GM10248 (cell line): ENCODE results near the gene NDE1.

Source experiments
- CTCF ChIA-PET: fragments of 300-600 bp; sonication (Branson Sonifier 250); formaldehyde crosslinking; extraction: SDS; loops from one replicate; lab custom pipeline; 2021; ENCODE audit warnings: antibody characterized with exemption; lab: Yijun Ruan, JAX
- POLR2A ChIA-PET: fragments of 350-650 bp; sonication (Branson Sonifier 250); formaldehyde crosslinking; extraction: SDS; loops from one replicate; lab custom pipeline; 2020; ENCODE audit warnings: antibody characterized with exemption; lab: Yijun Ruan, JAX
- DNase-seq: peaks from one replicate; pipeline ENCODE4 v3.0.0; 2012; ENCODE audit errors: extremely low spot score
- TF ChIP-seq, protein P1 (sequence below): IDR thresholded peaks from 2 replicates; pipeline ENCODE4 v1.5.1; 2012; ENCODE audit warnings: mild to moderate bottlenecking, low read depth; ENCODE audit errors: extremely low read depth, missing control alignments, control extremely low read depth

NDE1 gene

GRCh38 chr16:15708997-15709396 is 59.0 kb downstream of the NDE1 start:
- DNase-seq: no peak
- TF ChIP-seq, protein P1, sequence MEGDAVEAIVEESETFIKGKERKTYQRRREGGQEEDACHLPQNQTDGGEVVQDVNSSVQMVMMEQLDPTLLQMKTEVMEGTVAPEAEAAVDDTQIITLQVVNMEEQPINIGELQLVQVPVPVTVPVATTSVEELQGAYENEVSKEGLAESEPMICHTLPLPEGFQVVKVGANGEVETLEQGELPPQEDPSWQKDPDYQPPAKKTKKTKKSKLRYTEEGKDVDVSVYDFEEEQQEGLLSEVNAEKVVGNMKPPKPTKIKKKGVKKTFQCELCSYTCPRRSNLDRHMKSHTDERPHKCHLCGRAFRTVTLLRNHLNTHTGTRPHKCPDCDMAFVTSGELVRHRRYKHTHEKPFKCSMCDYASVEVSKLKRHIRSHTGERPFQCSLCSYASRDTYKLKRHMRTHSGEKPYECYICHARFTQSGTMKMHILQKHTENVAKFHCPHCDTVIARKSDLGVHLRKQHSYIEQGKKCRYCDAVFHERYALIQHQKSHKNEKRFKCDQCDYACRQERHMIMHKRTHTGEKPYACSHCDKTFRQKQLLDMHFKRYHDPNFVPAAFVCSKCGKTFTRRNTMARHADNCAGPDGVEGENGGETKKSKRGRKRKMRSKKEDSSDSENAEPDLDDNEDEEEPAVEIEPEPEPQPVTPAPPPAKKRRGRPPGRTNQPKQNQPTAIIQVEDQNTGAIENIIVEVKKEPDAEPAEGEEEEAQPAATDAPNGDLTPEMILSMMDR: no peak
- ChIA-PET POLR2A (no interaction called here), CTCF (interaction anchor here (0.8 to 1.5 kb wide), 3 partner anchors 9 to 281 kb away, joined by 3 to 4 read pairs (median 3); no protein-coding TSS in a partner anchor)

- POLR2A ChIA-PET: no interaction called here
- CTCF ChIA-PET: interaction anchor here (0.8 to 1.3 kb wide), 2 partner anchors 10 to 41 kb away, joined by 3 to 6 read pairs; no protein-coding TSS in a partner anchor
- TF ChIP-seq, protein P1: no peak
- DNase-seq: no peak
Measured at GRCh38 chr16:15714393-15715172, 64.5 kb downstream of the NDE1 start.

GRCh38 chr16:15715221-15715620 is 65.2 kb downstream of the NDE1 start:
- TF ChIP-seq, protein P1: no peak
- DNase-seq: no peak
- CTCF ChIA-PET: interaction anchor here (1.3 kb wide), 1 partner anchor 10 kb away, joined by 6 read pairs; no protein-coding TSS in a partner anchor
- POLR2A ChIA-PET: no interaction called here

DNA sequence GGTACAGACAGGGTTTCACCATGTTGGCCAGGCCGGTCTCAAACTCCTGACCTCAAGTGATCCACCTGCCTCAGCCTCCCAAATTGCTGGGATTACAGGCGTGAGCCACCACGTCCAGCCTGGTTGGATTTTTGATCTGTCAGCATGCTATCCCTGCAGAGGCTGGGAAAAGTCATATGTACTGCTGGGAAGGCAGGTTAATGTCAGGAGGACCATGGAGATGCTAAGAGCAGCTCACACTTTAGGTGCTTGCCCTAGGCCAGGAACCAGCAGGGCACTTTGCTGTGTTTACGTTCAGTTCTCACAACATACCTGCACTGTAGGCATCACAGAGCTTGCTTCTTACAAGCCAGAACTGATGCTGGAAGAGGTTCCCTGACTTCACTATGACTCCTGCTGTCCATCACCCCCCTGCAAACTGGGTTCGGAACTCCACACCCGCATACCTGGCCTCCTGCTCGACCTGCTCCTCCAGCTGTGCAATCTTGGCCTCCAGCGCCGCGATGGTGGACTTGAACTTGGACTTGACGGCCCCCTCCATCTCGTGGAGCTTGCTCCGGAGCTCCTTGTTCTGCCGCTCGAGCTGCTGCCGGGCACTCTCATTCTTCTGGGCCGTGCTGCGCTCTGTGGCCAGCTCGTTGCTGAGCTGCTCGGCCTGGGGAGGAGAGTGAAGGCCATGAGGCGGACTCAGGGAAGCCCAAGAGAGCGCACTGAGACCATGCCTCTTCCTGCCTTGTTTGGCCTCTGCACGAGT is 66.8 kb downstream of the NDE1 start:
- POLR2A ChIA-PET: interaction anchor here (0.5 kb wide), 1 partner anchor 11 kb away, joined by 7 read pairs; no protein-coding TSS in a partner anchor
- no peak for DNase-seq
- TF ChIP-seq, protein P1: no peak
- CTCF ChIA-PET: no interaction called here

DNA sequence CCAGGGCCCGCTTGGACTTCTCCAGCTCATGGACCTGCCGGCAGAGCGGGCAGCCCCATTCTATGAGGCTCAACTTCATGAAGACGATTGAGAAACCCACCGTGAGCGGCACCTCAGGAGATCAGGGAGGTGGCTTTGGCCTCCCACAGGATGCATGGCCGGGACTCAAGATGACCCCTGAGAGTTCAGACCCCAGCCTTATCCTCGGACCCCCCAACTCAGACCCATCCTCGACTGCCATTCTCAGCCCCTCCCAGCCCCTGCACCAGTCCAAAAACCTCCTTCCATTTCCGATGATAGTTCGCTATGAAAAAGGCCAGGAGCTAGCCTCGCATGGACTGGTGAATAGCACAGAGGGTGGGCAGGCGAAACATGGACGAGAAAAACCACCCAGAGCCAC is 71.0 kb downstream of the NDE1 start:
- DNase-seq: no peak
- TF ChIP-seq, protein P1: no peak
- ChIA-PET POLR2A (no interaction called here), CTCF (no interaction called here)

- POLR2A ChIA-PET: no interaction called here
- no peak for DNase-seq
- CTCF ChIA-PET: no interaction called here
- TF ChIP-seq, protein P1: no peak
Measured at GRCh38 chr16:15723808-15724207, 73.8 kb downstream of the NDE1 start.
